Natural killer cell treated with Interleukin-12 subunit alpha and Interleukin-12 subunit beta and Interleukin-15 and Interleukin-18, amount 100 ng/mL, for 72 hours (primary cell): ENCODE results near the gene ADGRL3. TPM values are rescaled to one million over a fixed set of nuclear protein-coding genes. Genes with fewer than 3 reads are reported as not detected.
"Not testable (repeated sequence)": the region's sequence is repeated elsewhere in the genome, so short reads cannot be mapped to it uniquely, and the experiment has no call there.

Experiments used
- ATAC-seq, 2 donors: fragments of 150-1000 bp; cut with Tn5 transposase in 1 of 2; sonication (Bioruptor Pico), chemical (Tn5 transposase) in 1 of 2; 2 replicates each; pipeline ENCODE4 v1.10.0; 2021
- DNase-seq: peaks from one replicate; pipeline ENCODE4 v3.0.0; 2022; ENCODE audit warnings: low spot score
- H3K27ac Mint-ChIP-seq, 2 donors: 1 replicate in 1 of 2; 2 replicates in 1 of 2; pipeline ENCODE4 v1.8.0; 2022; ENCODE audit warnings: mixed read lengths in 2 of 2, mild to moderate bottlenecking in 1 of 2, moderate library complexity in 1 of 2
- H3K27me3 Mint-ChIP-seq, 2 donors: 1 replicate in 1 of 2; 2 replicates in 1 of 2; pipeline ENCODE4 v1.8.0; 2022; ENCODE audit warnings: mixed read lengths in 2 of 2
- H3K36me3 Mint-ChIP-seq: one replicate; pipeline ENCODE4 v1.8.0; 2022; ENCODE audit warnings: mixed read lengths
- H3K4me1 Mint-ChIP-seq, 2 donors: 1 replicate in 1 of 2; 2 replicates in 1 of 2; pipeline ENCODE4 v1.8.0; 2022; ENCODE audit warnings: low read depth in 2 of 2, mixed read lengths in 2 of 2, mild to moderate bottlenecking in 1 of 2
- H3K4me3 Mint-ChIP-seq: one replicate; pipeline ENCODE4 v1.8.0; 2022; ENCODE audit warnings: mixed read lengths
- H3K9me3 Mint-ChIP-seq: 2 replicates; pipeline ENCODE4 v1.8.0; 2022; ENCODE audit warnings: mixed read lengths
- total RNA-seq, 2 donors: library from RNA; stranded (reverse); gene quantifications; one replicate each; pipeline ENCODE4 v1.2.3, GENCODE V29; 2022

ADGRL3 gene
- total RNA-seq, 2 donors from 2014 or later = not detected

- ATAC-seq (no peak), DNase-seq (no peak)
- no peaks in the 10 kb centered on the region for H3K27me3 Mint-ChIP-seq
- no peaks in the 10 kb centered on the region for H3K4me1 Mint-ChIP-seq
- no peak overlapping the region for H3K4me3 Mint-ChIP-seq
- no peak overlapping the region for H3K27ac Mint-ChIP-seq
- H3K36me3 Mint-ChIP-seq = peaks cover 3% of the 10 kb centered on the region
- peaks cover 14% of the 10 kb centered on the region for H3K9me3 Mint-ChIP-seq
Measured at GRCh38 chr4:61318431-61318830, 118.3 kb downstream of the ADGRL3 start.

GRCh38 chr4:61319156-61319555 lies 119.0 kb downstream of the ADGRL3 start:
- H3K4me3 Mint-ChIP-seq = no peak overlapping the region
- ATAC-seq (no peak), DNase-seq (no peak)
- no peaks in the 10 kb centered on the region for H3K4me1 Mint-ChIP-seq
- no peak overlapping the region for H3K27ac Mint-ChIP-seq
- H3K27me3 Mint-ChIP-seq = no peaks in the 10 kb centered on the region
- H3K9me3 Mint-ChIP-seq = peaks cover 19% of the 10 kb centered on the region
- peaks cover 4% of the 10 kb centered on the region for H3K36me3 Mint-ChIP-seq

DNA sequence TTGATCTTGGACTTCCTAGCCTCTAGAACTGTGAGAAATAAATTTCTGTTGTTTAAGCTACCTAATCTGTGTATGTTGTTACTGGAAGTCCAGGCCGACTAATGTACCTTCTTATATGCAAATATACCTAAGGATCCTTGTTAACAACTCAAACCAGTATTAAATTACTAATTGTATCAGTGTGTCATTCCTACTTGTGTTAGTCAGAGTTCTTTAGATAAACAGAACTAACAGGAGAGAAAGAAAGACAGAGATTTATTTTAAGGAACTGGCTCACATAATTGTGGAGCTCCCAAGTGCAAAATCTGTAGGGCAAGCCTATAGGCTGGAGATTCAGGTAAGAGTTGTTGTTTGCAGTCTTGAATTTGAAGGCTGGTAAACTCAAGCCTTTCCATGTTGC lies 120.0 kb downstream of the ADGRL3 start:
- no peak overlapping the region for H3K4me3 Mint-ChIP-seq
- no peaks in the 10 kb centered on the region for H3K4me1 Mint-ChIP-seq
- peaks cover 13% of the 10 kb centered on the region for H3K9me3 Mint-ChIP-seq
- DNase-seq (no peak), ATAC-seq (no peak)
- no peak overlapping the region for H3K27ac Mint-ChIP-seq
- no peaks in the 10 kb centered on the region for H3K27me3 Mint-ChIP-seq
- peaks cover 4% of the 10 kb centered on the region for H3K36me3 Mint-ChIP-seq

GRCh38 chr4:61320631-61321030 lies 120.5 kb downstream of the ADGRL3 start:
- DNase-seq = no peak
- Mint-ChIP-seq H3K27ac (no peak overlapping the region), H3K36me3 (peaks cover 4% of the 10 kb centered on the region), H3K27me3 (no peaks in the 10 kb centered on the region), H3K9me3 (peaks cover 13% of the 10 kb centered on the region), H3K4me1 (no peaks in the 10 kb centered on the region), H3K4me3 (no peak overlapping the region)
- ATAC-seq = no peak

- ATAC-seq = no peak
- no peak overlapping the region for H3K27ac Mint-ChIP-seq
- H3K27me3 Mint-ChIP-seq = no peaks in the 10 kb centered on the region
- no peak overlapping the region for H3K4me3 Mint-ChIP-seq
- no peaks in the 10 kb centered on the region for H3K4me1 Mint-ChIP-seq
- peaks cover 7% of the 10 kb centered on the region for H3K36me3 Mint-ChIP-seq
- peaks cover 12% of the 10 kb centered on the region for H3K9me3 Mint-ChIP-seq
- no peak for DNase-seq
Measured at GRCh38 chr4:61332693-61333092, 132.6 kb downstream of the ADGRL3 start.

- no peak for DNase-seq
- Mint-ChIP-seq H3K27ac (no peak overlapping the region), H3K36me3 (peaks cover 5% of the 10 kb centered on the region), H3K4me3 (no peak overlapping the region), H3K9me3 (peaks cover 14% of the 10 kb centered on the region), H3K4me1 (no peaks in the 10 kb centered on the region), H3K27me3 (no peaks in the 10 kb centered on the region)
- no peak for ATAC-seq
Measured at GRCh38 chr4:61333490-61333889, 133.4 kb downstream of the ADGRL3 start.

DNA sequence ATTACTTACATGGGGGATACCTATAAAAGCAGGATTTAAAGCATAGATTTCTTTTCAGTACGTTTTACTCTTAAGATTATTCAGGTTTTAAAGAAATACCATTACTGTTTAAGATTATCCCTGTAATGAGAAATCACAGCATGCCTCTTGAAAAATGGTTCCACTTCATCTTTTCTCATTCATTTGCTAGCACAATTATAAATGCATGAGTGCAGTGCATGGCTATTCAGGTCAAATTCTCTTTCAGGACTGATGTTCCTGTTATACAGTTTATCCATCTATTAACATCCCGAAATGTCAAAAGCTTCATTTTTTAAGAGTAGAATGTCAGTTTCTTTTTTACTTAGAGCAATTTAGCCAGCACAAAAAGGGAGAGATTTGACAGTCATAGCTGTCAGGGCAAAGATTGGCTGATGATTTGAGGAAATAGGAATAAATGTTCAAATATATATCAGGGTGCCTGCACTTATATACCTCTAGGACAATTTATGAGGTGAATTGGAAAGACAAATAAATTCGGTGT lies 135.2 kb downstream of the ADGRL3 start:
- no peaks in the 10 kb centered on the region for H3K27me3 Mint-ChIP-seq
- no peak overlapping the region for H3K4me3 Mint-ChIP-seq
- DNase-seq (no peak), ATAC-seq (no peak)
- peaks cover 10% of the 10 kb centered on the region for H3K9me3 Mint-ChIP-seq
- H3K27ac Mint-ChIP-seq = no peak overlapping the region
- H3K4me1 Mint-ChIP-seq = no peaks in the 10 kb centered on the region
- peaks cover 5% of the 10 kb centered on the region for H3K36me3 Mint-ChIP-seq

GRCh38 chr4:61336488-61336887 lies 136.4 kb downstream of the ADGRL3 start:
- Mint-ChIP-seq H3K4me3 (no peak overlapping the region), H3K36me3 (peaks cover 5% of the 10 kb centered on the region), H3K9me3 (peaks cover 8% of the 10 kb centered on the region), H3K27ac (no peak overlapping the region), H3K27me3 (no peaks in the 10 kb centered on the region), H3K4me1 (no peaks in the 10 kb centered on the region)
- DNase-seq = no peak
- no peak for ATAC-seq

DNA sequence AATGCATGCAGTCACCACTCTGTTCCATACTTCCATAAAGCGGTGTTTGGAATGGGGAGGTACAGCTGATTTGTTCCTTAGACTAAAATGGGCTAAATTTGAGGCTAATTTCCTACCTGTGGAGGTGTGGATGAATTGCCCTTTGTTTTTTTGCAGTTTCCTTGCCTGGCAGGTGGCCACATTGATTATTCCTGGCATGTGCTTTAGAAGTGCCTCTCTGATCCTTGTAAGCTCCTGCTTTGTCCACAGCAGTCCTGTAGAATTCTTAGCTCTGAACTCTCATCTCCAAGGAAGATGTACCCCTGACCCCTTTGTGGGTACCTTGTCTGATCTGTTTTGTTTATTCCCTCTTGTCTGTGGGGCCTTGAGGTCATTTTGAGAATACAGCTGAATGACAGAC lies 136.8 kb downstream of the ADGRL3 start:
- Mint-ChIP-seq H3K36me3 (peaks cover 5% of the 10 kb centered on the region), H3K27me3 (no peaks in the 10 kb centered on the region), H3K4me3 (no peak overlapping the region), H3K27ac (no peak overlapping the region), H3K4me1 (no peaks in the 10 kb centered on the region), H3K9me3 (peaks cover 8% of the 10 kb centered on the region)
- DNase-seq (no peak), ATAC-seq (no peak)

GRCh38 chr4:61342061-61342460 lies 141.9 kb downstream of the ADGRL3 start:
- peaks cover 14% of the 10 kb centered on the region for H3K9me3 Mint-ChIP-seq
- DNase-seq = no peak
- no peak for ATAC-seq
- H3K4me3 Mint-ChIP-seq = no peak overlapping the region
- H3K4me1 Mint-ChIP-seq = no peaks in the 10 kb centered on the region
- no peak overlapping the region for H3K27ac Mint-ChIP-seq
- H3K27me3 Mint-ChIP-seq = no peaks in the 10 kb centered on the region
- H3K36me3 Mint-ChIP-seq = no peaks in the 10 kb centered on the region

GRCh38 chr4:61350932-61351331 lies 150.8 kb downstream of the ADGRL3 start:
- Mint-ChIP-seq H3K4me1 (no peaks in the 10 kb centered on the region), H3K27me3 (no peaks in the 10 kb centered on the region), H3K36me3 (no peaks in the 10 kb centered on the region)

DNA sequence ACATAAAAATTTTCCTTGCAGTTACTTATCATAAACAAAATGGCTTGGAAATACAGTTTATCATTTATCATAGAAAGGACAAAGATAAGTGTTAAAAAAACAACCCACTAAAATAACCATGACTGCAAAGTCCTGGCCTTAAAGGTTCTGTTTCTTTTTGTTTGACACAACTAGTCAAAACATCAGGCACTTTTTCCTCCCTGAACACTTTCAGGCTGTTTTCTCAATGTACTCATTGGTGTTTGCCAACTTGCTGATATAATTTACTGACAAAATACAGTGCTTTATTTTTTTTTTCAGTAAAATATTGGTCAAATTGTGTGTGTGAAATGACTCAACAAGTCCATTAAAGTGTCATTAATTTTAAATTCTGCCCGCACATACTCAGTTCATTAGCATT lies 156.6 kb downstream of the ADGRL3 start:
- Mint-ChIP-seq H3K9me3 (peaks cover 9% of the 10 kb centered on the region), H3K4me3 (no peak overlapping the region), H3K36me3 (peaks cover 12% of the 10 kb centered on the region), H3K27me3 (no peaks in the 10 kb centered on the region), H3K4me1 (no peaks in the 10 kb centered on the region), H3K27ac (no peak overlapping the region)
- ATAC-seq = no peak
- DNase-seq = no peak

More at GRCh38 chr4:61350932-61351331, 150.8 kb downstream of the ADGRL3 start:
- Mint-ChIP-seq H3K9me3 (peaks cover 9% of the 10 kb centered on the region), H3K4me3 (no peak overlapping the region), H3K27ac (no peak overlapping the region)
- DNase-seq (no peak), ATAC-seq (no peak)

- peaks cover 10% of the 10 kb centered on the region for H3K9me3 Mint-ChIP-seq
- H3K4me1 Mint-ChIP-seq = no peaks in the 10 kb centered on the region
- peaks cover 12% of the 10 kb centered on the region for H3K36me3 Mint-ChIP-seq
- H3K27ac Mint-ChIP-seq = no peak overlapping the region
- ATAC-seq (no peak), DNase-seq (no peak)
- H3K27me3 Mint-ChIP-seq = no peaks in the 10 kb centered on the region
- no peak overlapping the region for H3K4me3 Mint-ChIP-seq
Measured at GRCh38 chr4:61359301-61359700, 159.2 kb downstream of the ADGRL3 start.

GRCh38 chr4:61372817-61373216 lies 172.7 kb downstream of the ADGRL3 start:
- H3K27ac Mint-ChIP-seq, ATAC-seq, H3K9me3 Mint-ChIP-seq, H3K36me3 Mint-ChIP-seq, H3K27me3 Mint-ChIP-seq, H3K4me1 Mint-ChIP-seq, H3K4me3 Mint-ChIP-seq, DNase-seq: not testable (repeated sequence)

DNA sequence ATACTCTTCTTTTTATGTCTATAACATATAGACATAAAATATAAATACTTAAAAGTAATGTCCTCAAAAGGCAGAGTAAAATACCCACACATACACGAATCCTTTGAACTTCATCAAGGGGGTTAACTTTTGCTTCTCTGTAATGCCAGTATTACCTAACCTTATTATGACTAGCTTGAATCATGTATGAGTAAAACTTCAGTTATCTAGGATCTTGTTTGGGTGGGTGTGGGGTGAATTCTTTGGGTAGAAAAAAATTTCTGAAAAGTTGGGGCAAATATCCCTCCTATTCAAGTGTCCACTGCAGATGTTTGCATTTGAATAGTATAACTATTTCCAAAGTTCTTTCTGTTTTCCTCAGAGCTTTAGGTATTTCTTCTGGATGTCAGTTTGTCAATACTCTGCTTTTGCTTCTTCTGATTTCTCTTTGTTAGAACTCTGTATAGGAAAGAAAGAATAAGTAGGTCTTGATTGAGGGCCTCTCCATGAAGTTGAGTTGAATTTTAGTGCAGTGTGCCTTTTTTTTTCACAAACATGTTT lies 173.8 kb downstream of the ADGRL3 start:
- no peak overlapping the region for H3K27ac Mint-ChIP-seq
- peaks cover 14% of the 10 kb centered on the region for H3K9me3 Mint-ChIP-seq
- no peak for ATAC-seq
- H3K36me3 Mint-ChIP-seq = peaks cover 4% of the 10 kb centered on the region
- DNase-seq = no peak
- no peaks in the 10 kb centered on the region for H3K4me1 Mint-ChIP-seq
- no peaks in the 10 kb centered on the region for H3K27me3 Mint-ChIP-seq
- H3K4me3 Mint-ChIP-seq = no peak overlapping the region
